GM12891 (cell line): ENCODE data around the gene BRS3.

Experiments used
- DNase-seq: peaks from one replicate; pipeline ENCODE4 v3.0.0; 2011; ENCODE audit warnings: low spot score; ENCODE audit not compliant: insufficient read length
- FAIRE-seq: peaks from 2 replicates; lab custom pipeline; 2011; peaks lifted over from hg19 to GRCh38; lab: Jason Lieb, UNC
- PAX5 ChIP-seq: IDR thresholded peaks from 2 replicates; pipeline ENCODE4 v1.6.1; 2011; ENCODE audit warnings: low read length, moderate library complexity, mild to moderate bottlenecking; ENCODE audit not compliant: insufficient read depth, severe bottlenecking
- POLR2A ChIP-seq: IDR thresholded peaks from 2 replicates; pipeline ENCODE4 v1.6.1; 2011; ENCODE audit warnings: low read depth, low read length, control low read depth
- POLR2AphosphoS5 ChIP-seq: IDR thresholded peaks from 2 replicates; pipeline ENCODE4 v1.6.1; 2011; ENCODE audit warnings: low read depth, low read length, control low read depth
- POU2F2 ChIP-seq: IDR thresholded peaks from 2 replicates; pipeline ENCODE4 v1.6.1; 2011; ENCODE audit warnings: low read depth, mild to moderate bottlenecking, control low read depth, low read length, moderate library complexity
- SPI1 ChIP-seq: IDR thresholded peaks from 2 replicates; pipeline ENCODE4 v1.6.1; 2011; ENCODE audit warnings: low read depth, low read length, control low read depth
- TAF1 ChIP-seq: IDR thresholded peaks from 2 replicates; pipeline ENCODE4 v1.6.1; 2011; ENCODE audit warnings: low read depth, low read length, control low read depth

Gene BRS3

GRCh38 chrX:136491832-136492231 is 4.1 kb downstream of the BRS3 start:
- TF ChIP-seq SPI1 (no peak), TAF1 (no peak), PAX5 (no peak), POU2F2 (no peak), POLR2AphosphoS5 (no peak), POLR2A (no peak)
- FAIRE-seq, result no peak
- no peak for DNase-seq

- TF ChIP-seq POU2F2, result no peak
- no peak for TF ChIP-seq SPI1
- no peak for TF ChIP-seq POLR2A
- no peak for TF ChIP-seq TAF1
- FAIRE-seq (no peak), DNase-seq (no peak)
Measured at GRCh38 chrX:136493011-136493410, 5.3 kb downstream of the BRS3 start.

DNA sequence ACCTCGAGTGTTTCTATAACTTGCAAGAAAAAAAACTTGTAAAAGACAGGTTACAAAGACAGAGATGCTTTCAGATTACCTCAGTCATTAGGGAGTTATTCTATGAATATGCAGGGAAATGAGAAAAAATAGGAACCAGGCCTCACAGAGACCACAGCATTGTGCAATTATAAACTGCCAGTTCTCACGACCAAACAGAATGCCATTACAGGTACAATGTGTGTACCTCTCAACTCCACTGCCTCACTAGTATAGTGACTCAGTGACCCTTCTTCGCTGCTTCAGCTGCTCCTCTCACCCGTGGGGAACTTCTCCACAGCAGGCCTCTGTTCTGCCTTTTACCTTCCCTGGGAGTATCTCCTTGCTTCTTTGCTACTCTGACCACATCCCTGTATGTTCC is 7.3 kb downstream of the BRS3 start:
- no peak for TF ChIP-seq SPI1
- DNase-seq (no peak), FAIRE-seq (no peak)

GRCh38 chrX:136496186-136496763 is 8.5 kb downstream of the BRS3 start:
- no peak for DNase-seq
- FAIRE-seq, result no peak
- 0 out of 2 replicates have a peak, but pooled peaks have one; percentile 42 for TF ChIP-seq POLR2AphosphoS5
- TF ChIP-seq TAF1, result no peak
- TF ChIP-seq PAX5, result no peak

DNA sequence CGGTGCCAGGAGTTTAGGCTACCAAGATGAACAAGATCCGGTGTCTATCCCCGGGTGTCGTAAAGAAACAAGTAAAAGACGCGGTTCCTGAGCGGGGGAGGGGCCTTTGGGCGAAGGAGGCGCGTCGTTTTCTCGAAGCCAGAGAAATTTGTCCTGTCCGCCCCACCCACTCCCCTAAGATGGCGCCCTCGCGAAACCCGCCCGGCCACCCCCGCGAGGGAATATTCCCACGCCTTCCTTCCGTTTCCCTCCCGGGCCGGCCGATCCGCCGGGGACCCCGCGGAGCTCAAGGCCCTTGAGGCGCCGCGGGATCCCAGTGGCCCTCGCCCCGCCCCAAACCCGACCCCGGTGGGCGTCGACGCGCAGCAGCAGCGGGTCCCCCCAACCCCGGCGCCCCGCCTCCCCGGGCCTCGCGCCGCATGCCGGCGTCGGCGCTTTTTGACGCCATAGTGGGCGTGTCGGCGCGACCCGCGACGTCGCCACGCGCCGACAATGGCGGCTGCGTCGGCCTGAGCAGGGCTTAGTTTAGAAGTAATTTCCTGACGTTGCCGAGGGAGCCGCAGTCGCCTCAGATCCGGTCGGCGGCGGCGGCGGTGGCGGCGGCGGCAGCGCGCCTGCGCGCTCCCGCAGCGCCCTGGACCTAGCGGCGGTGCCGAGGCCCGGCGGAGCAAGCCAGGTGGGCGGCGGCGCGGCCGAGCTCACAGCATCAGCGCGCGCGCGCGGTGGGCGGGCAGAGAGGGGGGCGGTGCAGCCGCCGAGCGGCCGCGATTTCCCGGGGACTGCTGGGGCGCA is 9.2 kb downstream of the BRS3 start:
- peak; percentile 39 for DNase-seq
- TF ChIP-seq PAX5 (peak; percentile 13), POU2F2 (no peak), POLR2A (no peak), POLR2AphosphoS5 (0 out of 2 replicates have a peak, but pooled peaks have one; percentile 26)
- FAIRE-seq, result peak; percentile 100

GRCh38 chrX:136497556-136498052 is 9.9 kb downstream of the BRS3 start, which contains the start of gene HTATSF1:
Gene HTATSF1 (plus strand): TSS chrX:136497592. CDS start chrX:136497685, 93 bp downstream.
- DNase-seq, result no peak
- no peak for FAIRE-seq
- TF ChIP-seq PAX5 (no peak), TAF1 (no peak), POU2F2 (no peak), SPI1 (no peak), POLR2A (no peak), POLR2AphosphoS5 (no peak)

DNA sequence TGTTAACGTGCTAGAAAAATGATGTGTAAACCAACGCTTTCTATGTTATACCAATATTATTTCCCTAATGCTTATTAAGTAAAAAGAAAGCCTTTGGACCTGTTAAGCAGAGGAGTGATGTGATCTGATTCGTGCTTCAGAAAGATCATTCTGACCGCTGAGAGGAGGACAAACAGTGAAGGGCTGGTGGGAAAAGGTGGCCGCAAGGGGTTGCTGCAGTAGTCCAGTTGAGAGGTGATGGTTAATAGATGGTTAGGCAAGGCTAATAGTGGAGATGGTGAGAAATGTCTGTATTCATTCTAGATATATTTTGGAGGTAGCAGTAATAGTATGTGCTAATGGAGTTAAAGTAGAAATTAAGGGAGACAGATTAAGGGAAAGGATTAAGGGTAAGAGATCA is 31.3 kb downstream of the BRS3 start:
- TF ChIP-seq TAF1, result no peak
- no peak for TF ChIP-seq SPI1
- no peak for TF ChIP-seq POLR2A
- TF ChIP-seq POLR2AphosphoS5, result no peak
- TF ChIP-seq POU2F2, result no peak
- no peak for TF ChIP-seq PAX5
- FAIRE-seq (no peak), DNase-seq (no peak)

GRCh38 chrX:136523770-136524169 is 36.0 kb downstream of the BRS3 start:
- no peak for DNase-seq

DNA sequence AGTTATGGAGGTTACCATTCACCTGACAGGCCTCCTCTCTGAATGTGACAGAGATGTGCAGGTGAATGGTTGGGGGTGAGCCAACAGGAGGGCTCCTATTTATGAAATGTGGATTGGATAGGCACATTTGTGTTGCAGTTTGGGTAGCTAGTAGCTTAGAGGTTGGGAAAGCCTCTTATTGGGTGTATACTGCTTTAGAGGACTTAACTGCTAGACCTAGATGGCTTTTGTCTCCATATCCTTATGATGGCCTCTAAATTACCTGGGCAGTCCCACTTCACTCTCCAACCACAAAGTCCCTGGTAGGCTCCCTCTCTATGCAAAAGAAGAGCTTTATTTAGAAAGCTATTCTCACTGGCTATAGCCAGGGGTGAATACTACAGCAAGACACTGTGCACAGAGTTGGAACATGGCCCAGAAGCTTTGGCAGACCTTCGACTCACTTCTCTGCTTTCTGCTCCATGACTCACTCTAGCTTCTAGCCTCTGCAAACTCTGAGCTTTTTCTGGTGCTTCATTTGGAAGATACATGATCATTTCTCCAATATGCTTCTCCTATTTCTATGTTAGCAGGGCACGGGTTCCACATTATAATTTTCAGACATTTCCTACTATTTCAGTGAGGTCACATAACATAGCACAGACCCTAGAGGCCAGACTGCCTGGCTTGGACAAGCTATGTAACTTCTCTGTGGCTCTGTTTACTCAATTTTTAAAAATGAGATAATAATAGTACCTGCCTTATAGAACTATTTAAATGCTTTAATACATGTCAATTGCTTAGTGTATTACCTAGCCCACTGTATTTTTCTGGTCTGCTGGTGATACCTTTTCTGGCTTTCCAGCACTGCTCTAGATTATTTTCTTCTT is 38.2 kb downstream of the BRS3 start:
- no peak for DNase-seq
- TF ChIP-seq SPI1, result no peak
- peak; percentile 72 for FAIRE-seq

More at GRCh38 chrX:136523770-136524169, 36.0 kb downstream of the BRS3 start:
- FAIRE-seq, result no peak
- TF ChIP-seq POLR2A (no peak), POU2F2 (no peak), PAX5 (no peak), TAF1 (no peak), POLR2AphosphoS5 (no peak), SPI1 (no peak)

DNA sequence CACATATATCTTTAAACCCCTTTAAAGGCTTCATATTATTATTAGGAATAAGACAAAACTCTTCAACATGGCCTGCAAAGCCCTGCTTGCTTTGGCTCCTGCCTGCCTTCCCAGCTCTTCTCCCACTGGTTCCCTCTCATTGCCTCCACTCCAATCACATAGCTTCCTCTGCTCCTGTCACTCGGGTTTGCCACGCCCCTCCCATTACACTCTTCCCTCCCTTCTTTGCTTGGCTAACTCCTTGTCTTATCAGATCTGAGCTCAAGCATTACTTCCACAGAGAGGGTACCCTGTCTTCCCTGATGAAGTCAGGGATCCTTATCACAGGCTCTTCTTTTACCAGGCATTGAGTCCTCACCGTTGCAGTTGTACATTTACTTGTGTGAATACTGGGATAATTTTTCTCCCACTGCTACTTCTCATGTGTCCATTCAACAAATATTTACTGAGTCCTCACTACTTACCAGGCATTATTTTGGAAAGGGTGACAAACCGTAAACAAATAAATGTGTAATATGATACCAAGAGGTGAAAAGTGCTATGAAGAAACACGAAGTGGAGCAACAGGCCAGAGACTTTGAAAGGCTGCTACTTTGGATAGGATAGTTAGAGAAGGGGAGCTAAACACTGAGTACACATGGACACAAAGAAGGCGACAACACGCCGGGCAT is 41.0 kb downstream of the BRS3 start:
- DNase-seq (no peak), FAIRE-seq (no peak)
- TF ChIP-seq POLR2A (no peak), SPI1 (no peak), POLR2AphosphoS5 (no peak), TAF1 (no peak)
